ENCODE results near the gene EFHC2.
"Not testable (repeated sequence)": the region's sequence is repeated elsewhere in the genome, so short reads cannot be mapped to it uniquely, and the experiment has no call there.

Gene EFHC2

GRCh38 chrX:44291468-44292092, 51.9 kb downstream of the EFHC2 start:
- no peak overlapping the region for H3K4me3 ChIP-seq (ENCODE audit: low read depth in 1 of 2, low read length in 2 of 2)
- no peaks in the 10 kb centered on the region for H3K36me3 ChIP-seq (ENCODE audit: control insufficient read depth in 1 of 2, insufficient read depth in 2 of 2, low read length in 2 of 2)
- no peaks in the 10 kb centered on the region for H3K4me1 ChIP-seq (ENCODE audit: control insufficient read depth in 1 of 2, insufficient read depth in 2 of 2, low read length in 2 of 2)
- no peaks in the 10 kb centered on the region for H3K27me3 ChIP-seq (ENCODE audit: low read depth, low read length)
- no peaks in the 10 kb centered on the region for H3K9me3 ChIP-seq (ENCODE audit: control insufficient read depth in 1 of 2, low read length in 2 of 2)
- H3K27ac ChIP-seq (ENCODE audit: low read length) = no peak overlapping the region

DNA sequence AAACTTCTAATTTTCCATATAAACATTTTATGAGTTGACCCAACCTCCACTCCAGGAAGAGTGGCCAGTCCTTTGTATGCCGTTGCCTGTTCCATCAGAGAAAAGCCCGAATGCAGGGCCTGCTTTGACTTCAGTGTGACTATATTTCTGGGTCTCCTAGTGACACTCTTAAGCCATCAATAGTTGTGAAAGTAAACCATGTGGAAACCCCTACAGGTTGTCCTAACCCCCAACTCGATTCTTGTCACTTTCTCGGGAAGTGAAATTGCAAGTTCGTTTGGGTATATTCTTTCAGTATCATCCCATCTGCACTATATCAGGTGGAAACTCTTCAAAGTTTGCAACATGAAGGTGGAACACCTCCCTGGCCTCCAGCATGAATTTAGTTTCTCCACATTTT, 52.8 kb downstream of the EFHC2 start:
- H3K27ac ChIP-seq (ENCODE audit: low read length) = no peak overlapping the region
- H3K9me3 ChIP-seq (ENCODE audit: control insufficient read depth in 1 of 2, low read length in 2 of 2) = no peaks in the 10 kb centered on the region
- no peaks in the 10 kb centered on the region for H3K4me1 ChIP-seq (ENCODE audit: control insufficient read depth in 1 of 2, insufficient read depth in 2 of 2, low read length in 2 of 2)
- no peak overlapping the region for H3K4me3 ChIP-seq (ENCODE audit: low read depth in 1 of 2, low read length in 2 of 2)
- H3K27me3 ChIP-seq (ENCODE audit: low read depth, low read length) = no peaks in the 10 kb centered on the region
- H3K36me3 ChIP-seq (ENCODE audit: control insufficient read depth in 1 of 2, insufficient read depth in 2 of 2, low read length in 2 of 2) = no peaks in the 10 kb centered on the region

GRCh38 chrX:44282753-44283152, 60.7 kb downstream of the EFHC2 start:
- Histone ChIP-seq H3K9me3 (ENCODE audit: control insufficient read depth in 1 of 2, low read length in 2 of 2) (no peaks in the 10 kb centered on the region), H3K27ac (ENCODE audit: low read length) (no peak overlapping the region), H3K27me3 (ENCODE audit: low read depth, low read length) (no peaks in the 10 kb centered on the region), H3K4me1 (ENCODE audit: control insufficient read depth in 1 of 2, insufficient read depth in 2 of 2, low read length in 2 of 2) (no peaks in the 10 kb centered on the region), H3K4me3 (ENCODE audit: low read depth in 1 of 2, low read length in 2 of 2) (no peak overlapping the region), H3K36me3 (ENCODE audit: control insufficient read depth in 1 of 2, insufficient read depth in 2 of 2, low read length in 2 of 2) (no peaks in the 10 kb centered on the region)

GRCh38 chrX:44280116-44280515, 63.4 kb downstream of the EFHC2 start:
- no peak overlapping the region for H3K4me3 ChIP-seq (ENCODE audit: low read depth in 1 of 2, low read length in 2 of 2)
- no peak overlapping the region for H3K27ac ChIP-seq (ENCODE audit: low read length)
- no peaks in the 10 kb centered on the region for H3K9me3 ChIP-seq (ENCODE audit: control insufficient read depth in 1 of 2, low read length in 2 of 2)
- H3K27me3 ChIP-seq (ENCODE audit: low read depth, low read length) = no peaks in the 10 kb centered on the region
- no peaks in the 10 kb centered on the region for H3K4me1 ChIP-seq (ENCODE audit: control insufficient read depth in 1 of 2, insufficient read depth in 2 of 2, low read length in 2 of 2)
- H3K36me3 ChIP-seq (ENCODE audit: control insufficient read depth in 1 of 2, insufficient read depth in 2 of 2, low read length in 2 of 2) = no peaks in the 10 kb centered on the region

- H3K27me3 ChIP-seq (ENCODE audit: low read depth, low read length) = no peaks in the 10 kb centered on the region
- no peaks in the 10 kb centered on the region for H3K36me3 ChIP-seq (ENCODE audit: control insufficient read depth in 1 of 2, insufficient read depth in 2 of 2, low read length in 2 of 2)
- H3K4me1 ChIP-seq (ENCODE audit: control insufficient read depth in 1 of 2, insufficient read depth in 2 of 2, low read length in 2 of 2) = no peaks in the 10 kb centered on the region
- H3K9me3 ChIP-seq (ENCODE audit: control insufficient read depth in 1 of 2, low read length in 2 of 2) = no peaks in the 10 kb centered on the region
- H3K4me3 ChIP-seq (ENCODE audit: low read depth in 1 of 2, low read length in 2 of 2) = no peak overlapping the region
- H3K27ac ChIP-seq (ENCODE audit: low read length) = no peak overlapping the region
Observed at GRCh38 chrX:44274096-44274495, 69.4 kb downstream of the EFHC2 start.

DNA sequence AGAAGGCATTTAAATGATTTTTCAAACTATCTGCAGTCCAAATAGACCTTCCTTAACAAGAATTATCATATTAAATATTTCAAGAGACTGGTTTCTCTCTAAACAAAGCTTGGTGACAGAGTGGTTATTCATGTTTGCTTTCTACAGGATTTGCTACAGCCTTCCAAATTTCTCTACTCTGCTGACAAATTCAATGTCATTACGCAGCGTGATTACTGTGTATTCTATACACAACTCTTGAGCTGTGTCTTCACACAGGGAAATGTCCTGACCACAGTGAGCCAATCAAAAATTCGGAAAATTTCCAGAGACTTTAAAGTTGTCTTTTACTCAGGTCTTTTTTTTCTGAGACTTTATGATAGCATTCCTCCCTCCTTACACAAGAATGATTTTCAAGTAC, 75.6 kb downstream of the EFHC2 start:
- Histone ChIP-seq H3K4me3 (ENCODE audit: low read depth in 1 of 2, low read length in 2 of 2) (no peak overlapping the region), H3K27ac (ENCODE audit: low read length) (no peak overlapping the region), H3K36me3 (ENCODE audit: control insufficient read depth in 1 of 2, insufficient read depth in 2 of 2, low read length in 2 of 2) (no peaks in the 10 kb centered on the region), H3K4me1 (ENCODE audit: control insufficient read depth in 1 of 2, insufficient read depth in 2 of 2, low read length in 2 of 2) (no peaks in the 10 kb centered on the region), H3K27me3 (ENCODE audit: low read depth, low read length) (no peaks in the 10 kb centered on the region), H3K9me3 (ENCODE audit: control insufficient read depth in 1 of 2, low read length in 2 of 2) (no peaks in the 10 kb centered on the region)

- Histone ChIP-seq H3K27me3 (ENCODE audit: low read depth, low read length) (no peaks in the 10 kb centered on the region), H3K9me3 (ENCODE audit: control insufficient read depth in 1 of 2, low read length in 2 of 2) (no peaks in the 10 kb centered on the region), H3K27ac (ENCODE audit: low read length) (no peak overlapping the region), H3K36me3 (ENCODE audit: control insufficient read depth in 1 of 2, insufficient read depth in 2 of 2, low read length in 2 of 2) (no peaks in the 10 kb centered on the region), H3K4me1 (ENCODE audit: control insufficient read depth in 1 of 2, insufficient read depth in 2 of 2, low read length in 2 of 2) (no peaks in the 10 kb centered on the region), H3K4me3 (ENCODE audit: low read depth in 1 of 2, low read length in 2 of 2) (no peak overlapping the region)
Observed at GRCh38 chrX:44267116-44267515, 76.4 kb downstream of the EFHC2 start.

- Histone ChIP-seq H3K9me3 (ENCODE audit: control insufficient read depth in 1 of 2, low read length in 2 of 2) (no peaks in the 10 kb centered on the region), H3K4me3 (ENCODE audit: low read depth in 1 of 2, low read length in 2 of 2) (no peak overlapping the region), H3K4me1 (ENCODE audit: control insufficient read depth in 1 of 2, insufficient read depth in 2 of 2, low read length in 2 of 2) (no peaks in the 10 kb centered on the region), H3K27me3 (ENCODE audit: low read depth, low read length) (no peaks in the 10 kb centered on the region), H3K27ac (ENCODE audit: low read length) (no peak overlapping the region), H3K36me3 (ENCODE audit: control insufficient read depth in 1 of 2, insufficient read depth in 2 of 2, low read length in 2 of 2) (no peaks in the 10 kb centered on the region)
Observed at GRCh38 chrX:44265559-44265958, 77.9 kb downstream of the EFHC2 start.

GRCh38 chrX:44264936-44265335, 78.5 kb downstream of the EFHC2 start:
- Histone ChIP-seq H3K36me3 (ENCODE audit: control insufficient read depth in 1 of 2, insufficient read depth in 2 of 2, low read length in 2 of 2) (no peaks in the 10 kb centered on the region), H3K27me3 (ENCODE audit: low read depth, low read length) (no peaks in the 10 kb centered on the region), H3K4me3 (ENCODE audit: low read depth in 1 of 2, low read length in 2 of 2) (no peak overlapping the region), H3K9me3 (ENCODE audit: control insufficient read depth in 1 of 2, low read length in 2 of 2) (no peaks in the 10 kb centered on the region), H3K4me1 (ENCODE audit: control insufficient read depth in 1 of 2, insufficient read depth in 2 of 2, low read length in 2 of 2) (no peaks in the 10 kb centered on the region), H3K27ac (ENCODE audit: low read length) (no peak overlapping the region)

- Histone ChIP-seq H3K4me3 (ENCODE audit: low read depth in 1 of 2, low read length in 2 of 2) (no peak overlapping the region), H3K36me3 (ENCODE audit: control insufficient read depth in 1 of 2, insufficient read depth in 2 of 2, low read length in 2 of 2) (no peaks in the 10 kb centered on the region), H3K9me3 (ENCODE audit: control insufficient read depth in 1 of 2, low read length in 2 of 2) (no peaks in the 10 kb centered on the region), H3K27me3 (ENCODE audit: low read depth, low read length) (no peaks in the 10 kb centered on the region), H3K27ac (ENCODE audit: low read length) (no peak overlapping the region), H3K4me1 (ENCODE audit: control insufficient read depth in 1 of 2, insufficient read depth in 2 of 2, low read length in 2 of 2) (no peaks in the 10 kb centered on the region)
Observed at GRCh38 chrX:44261286-44261685, 82.2 kb downstream of the EFHC2 start.

DNA sequence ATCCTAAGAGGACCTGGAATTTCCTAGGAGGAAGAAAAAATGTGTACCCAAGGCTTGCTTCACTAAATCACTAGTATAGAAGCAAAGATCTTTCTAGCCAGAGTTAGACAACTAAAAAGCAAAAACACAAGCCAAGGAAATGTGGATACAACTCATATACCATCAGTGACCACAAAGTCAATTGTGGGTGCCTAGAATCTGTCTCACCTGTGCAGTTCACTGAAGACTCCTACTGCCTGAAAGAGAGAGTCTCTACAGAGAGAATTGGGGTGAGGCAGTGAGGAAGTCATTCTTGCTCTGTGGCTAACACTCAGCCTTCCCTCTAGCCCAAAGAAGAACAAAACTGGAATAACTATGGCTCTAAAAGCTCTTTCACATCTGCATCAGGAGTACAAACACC, 82.9 kb downstream of the EFHC2 start:
- no peaks in the 10 kb centered on the region for H3K27me3 ChIP-seq (ENCODE audit: low read depth, low read length)
- H3K4me3 ChIP-seq (ENCODE audit: low read depth in 1 of 2, low read length in 2 of 2) = no peak overlapping the region
- no peaks in the 10 kb centered on the region for H3K4me1 ChIP-seq (ENCODE audit: control insufficient read depth in 1 of 2, insufficient read depth in 2 of 2, low read length in 2 of 2)
- H3K9me3 ChIP-seq (ENCODE audit: control insufficient read depth in 1 of 2, low read length in 2 of 2) = no peaks in the 10 kb centered on the region
- H3K27ac ChIP-seq (ENCODE audit: low read length) = no peak overlapping the region
- H3K36me3 ChIP-seq (ENCODE audit: control insufficient read depth in 1 of 2, insufficient read depth in 2 of 2, low read length in 2 of 2) = no peaks in the 10 kb centered on the region

DNA sequence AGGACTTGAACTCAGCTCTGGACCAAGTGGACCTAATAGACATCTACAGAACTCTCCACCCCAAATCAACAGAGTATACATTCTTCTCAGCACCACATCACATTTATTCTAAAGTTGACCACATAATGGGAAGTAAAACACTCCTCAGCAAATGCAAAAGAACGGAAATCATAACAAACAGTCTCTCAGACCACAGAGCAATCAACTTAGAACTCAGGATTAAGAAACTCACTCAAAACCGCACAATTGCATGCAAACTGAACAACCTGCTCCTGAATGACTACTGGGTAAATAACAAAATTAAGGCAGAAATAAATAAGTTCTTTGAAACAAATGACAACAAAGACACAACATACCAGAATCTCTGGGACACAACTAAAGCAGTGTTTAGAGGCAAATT, 87.7 kb downstream of the EFHC2 start:
- H3K27me3 ChIP-seq (ENCODE audit: low read depth, low read length); H3K4me1 ChIP-seq (ENCODE audit: control insufficient read depth in 1 of 2, insufficient read depth in 2 of 2, low read length in 2 of 2); H3K4me3 ChIP-seq (ENCODE audit: low read depth in 1 of 2, low read length in 2 of 2); H3K27ac ChIP-seq (ENCODE audit: low read length); H3K9me3 ChIP-seq (ENCODE audit: control insufficient read depth in 1 of 2, low read length in 2 of 2); H3K36me3 ChIP-seq (ENCODE audit: control insufficient read depth in 1 of 2, insufficient read depth in 2 of 2, low read length in 2 of 2): not testable (repeated sequence)
